Neural progenitor cell (in vitro differentiated cells): ENCODE results near the gene KCTD19. TPM values are rescaled to one million over a fixed set of nuclear protein-coding genes. Genes with fewer than 3 reads are reported as not detected.

ENCODE experiments used
- DNase-seq: peaks from one replicate; pipeline ENCODE4 v3.0.0-alpha.2; 2016; ENCODE audit warnings: low spot score
- H2AFZ ChIP-seq: fragments of 200-600 bp; sonication (generic); replicated peaks from 2 replicates; pipeline ENCODE4 v1.6.1; 2016; ENCODE audit warnings: antibody characterized with exemption
- H3F3A ChIP-seq: fragments of 200-600 bp; sonication (generic); 2 replicates; pipeline ENCODE4 v1.6.1; 2016; ENCODE audit warnings: antibody characterized with exemption, low read depth
- H3K27ac ChIP-seq: fragments of 200-600 bp; sonication (generic); 2 replicates; pipeline ENCODE4 v1.5.1; 2016; ENCODE audit warnings: mild to moderate bottlenecking
- H3K27me3 ChIP-seq: fragments of 200-600 bp; sonication (generic); 2 replicates; pipeline ENCODE4 v1.6.1; 2016; ENCODE audit warnings: mild to moderate bottlenecking, moderate library complexity
- H3K36me3 ChIP-seq: fragments of 200-600 bp; sonication (generic); 2 replicates; pipeline ENCODE4 v1.5.1; 2016
- H3K4me1 ChIP-seq: fragments of 200-600 bp; sonication (generic); 2 replicates; pipeline ENCODE4 v1.6.1; 2016; ENCODE audit warnings: mixed run types
- H3K4me2 ChIP-seq: fragments of 200-600 bp; sonication (generic); 2 replicates; pipeline ENCODE4 v1.6.1; 2016
- H3K4me3 ChIP-seq: fragments of 200-600 bp; sonication (generic); 2 replicates; pipeline ENCODE4 v1.5.1; 2016
- H3K79me2 ChIP-seq: fragments of 200-600 bp; sonication (generic); 2 replicates; pipeline ENCODE4 v1.6.1; 2016; ENCODE audit warnings: low read depth
- H3K9ac ChIP-seq: fragments of 200-600 bp; sonication (generic); 2 replicates; pipeline ENCODE4 v1.6.1; 2016
- H3K9me3 ChIP-seq: fragments of 200-600 bp; sonication (generic); 2 replicates; pipeline ENCODE4 v1.5.1; 2016; ENCODE audit warnings: low read depth
- H4K20me1 ChIP-seq: fragments of 200-600 bp; sonication (generic); 2 replicates; pipeline ENCODE4 v1.6.1; 2016; ENCODE audit warnings: low read depth
- H3K27ac Mint-ChIP-seq: 3 replicates; pipeline ENCODE4 v1.8.0; 2021; ENCODE audit warnings: mixed read lengths
- H3K27me3 Mint-ChIP-seq: 2 replicates; pipeline ENCODE4 v1.8.0; 2022; ENCODE audit warnings: low read depth, mild to moderate bottlenecking, inconsistent platforms, moderate library complexity, mixed read lengths; ENCODE audit not compliant: insufficient read depth
- H3K36me3 Mint-ChIP-seq: 3 replicates; pipeline ENCODE4 v1.8.0; 2021; ENCODE audit warnings: mixed read lengths
- H3K4me1 Mint-ChIP-seq: 3 replicates; pipeline ENCODE4 v1.8.0; 2021; ENCODE audit warnings: mixed read lengths
- H3K4me3 Mint-ChIP-seq: 3 replicates; pipeline ENCODE4 v1.8.0; 2021; ENCODE audit warnings: mild to moderate bottlenecking, moderate library complexity, mixed read lengths
- H3K9me3 Mint-ChIP-seq: 3 replicates; pipeline ENCODE4 v1.8.0; 2020; ENCODE audit warnings: mixed read lengths
- CTCF ChIP-seq: fragments of 200-600 bp; sonication (generic); IDR thresholded peaks from 2 replicates; pipeline ENCODE4 v1.5.1; 2017; ENCODE audit warnings: antibody characterized with exemption, mild to moderate bottlenecking
- EZH2 ChIP-seq: fragments of 200-600 bp; sonication (generic); IDR thresholded peaks from 2 replicates; pipeline ENCODE4 v1.6.1; 2017; ENCODE audit warnings: antibody characterized with exemption, mild to moderate bottlenecking, moderate library complexity
- EZH2phosphoT487 ChIP-seq: fragments of 200-600 bp; sonication (generic); IDR thresholded peaks from 2 replicates; pipeline ENCODE4 v1.6.1; 2017; ENCODE audit warnings: antibody characterized with exemption
- total RNA-seq: library from RNA; depleted of rRNA; stranded (reverse); fragments of >200 nt; gene quantifications from 2 replicates; pipeline ENCODE4 v1.2.3, GENCODE V29; 2015; ENCODE audit warnings: low replicate concordance

Gene KCTD19
- total RNA-seq, 1 donor from 2014 or later = 1.1 TPM

GRCh38 chr16:67256701-67257230 lies 69.8 kb downstream of the KCTD19 start:
- H3K79me2 ChIP-seq = no peaks in the 10 kb centered on the region
- no peaks in the 10 kb centered on the region for H3F3A ChIP-seq
- no peaks in the 10 kb centered on the region for H4K20me1 ChIP-seq
- H3K36me3 Mint-ChIP-seq = no peaks in the 10 kb centered on the region
- no peaks in the 10 kb centered on the region for H3K27me3 ChIP-seq
- no peaks in the 10 kb centered on the region for H3K36me3 ChIP-seq
- H3K4me1 ChIP-seq = no peaks in the 10 kb centered on the region
- H2AFZ ChIP-seq = no peak overlapping the region
- DNase-seq = no peak
- no peaks in the 10 kb centered on the region for H3K9me3 ChIP-seq
- H3K9ac ChIP-seq = no peak overlapping the region
- H3K4me3 Mint-ChIP-seq = no peak overlapping the region
- no peak overlapping the region for H3K4me2 ChIP-seq
- peaks cover 5% of the 10 kb centered on the region for H3K4me1 Mint-ChIP-seq
- H3K9me3 Mint-ChIP-seq = no peaks in the 10 kb centered on the region
- H3K27ac ChIP-seq = no peak overlapping the region
- H3K4me3 ChIP-seq = no peak overlapping the region
- TF ChIP-seq EZH2 (no peak), CTCF (no peak), EZH2phosphoT487 (no peak)
- H3K27me3 Mint-ChIP-seq = peaks cover 2% of the 10 kb centered on the region
- no peak overlapping the region for H3K27ac Mint-ChIP-seq

- Mint-ChIP-seq H3K36me3 (no peaks in the 10 kb centered on the region), H3K27me3 (peaks cover 3% of the 10 kb centered on the region), H3K27ac (no peak overlapping the region), H3K4me3 (no peak overlapping the region), H3K9me3 (no peaks in the 10 kb centered on the region), H3K4me1 (peaks cover 3% of the 10 kb centered on the region)
- H3K36me3 ChIP-seq = no peaks in the 10 kb centered on the region
- no peak for TF ChIP-seq CTCF
- H3K27me3 ChIP-seq = peaks cover 5% of the 10 kb centered on the region
- peaks cover under 1% of the 10 kb centered on the region for H3F3A ChIP-seq
- H3K9me3 ChIP-seq = no peaks in the 10 kb centered on the region
- H3K4me2 ChIP-seq = no peak overlapping the region
- H3K79me2 ChIP-seq = no peaks in the 10 kb centered on the region
- H3K4me1 ChIP-seq = no peaks in the 10 kb centered on the region
- H4K20me1 ChIP-seq = no peaks in the 10 kb centered on the region
- no peak overlapping the region for H2AFZ ChIP-seq
- no peak overlapping the region for H3K4me3 ChIP-seq
- H3K27ac ChIP-seq = no peak overlapping the region
- no peak overlapping the region for H3K9ac ChIP-seq
- no peak for DNase-seq
Observed at GRCh38 chr16:67255553-67256221, 70.9 kb downstream of the KCTD19 start.

GRCh38 chr16:67254801-67255552 lies 71.6 kb downstream of the KCTD19 start:
- TF ChIP-seq EZH2phosphoT487 (no peak), CTCF (no peak), EZH2 (no peak)
- Mint-ChIP-seq H3K9me3 (no peaks in the 10 kb centered on the region), H3K27me3 (peaks cover 6% of the 10 kb centered on the region), H3K4me1 (peaks cover 2% of the 10 kb centered on the region), H3K36me3 (no peaks in the 10 kb centered on the region), H3K27ac (no peak overlapping the region), H3K4me3 (no peak overlapping the region)
- no peaks in the 10 kb centered on the region for H3K9me3 ChIP-seq
- H3K4me1 ChIP-seq = peaks cover 2% of the 10 kb centered on the region
- H3K36me3 ChIP-seq = no peaks in the 10 kb centered on the region
- H3K79me2 ChIP-seq = no peaks in the 10 kb centered on the region
- H2AFZ ChIP-seq = no peak overlapping the region
- H3K27ac ChIP-seq = no peak overlapping the region
- no peak overlapping the region for H3K4me3 ChIP-seq
- no peak for DNase-seq
- H3K4me2 ChIP-seq = no peak overlapping the region
- H3F3A ChIP-seq = peaks cover 8% of the 10 kb centered on the region
- no peaks in the 10 kb centered on the region for H4K20me1 ChIP-seq
- peaks cover 12% of the 10 kb centered on the region for H3K27me3 ChIP-seq
- H3K9ac ChIP-seq = no peak overlapping the region
